HFF-Myc (cell line): ENCODE data around the gene CCDC38.
A peak's percentile ranks its signal among the peaks of the same experiment; 100 is the strongest.

Experiments used
- DNase-seq: peaks from one replicate; pipeline ENCODE4 v3.0.0-alpha.2; 2011; ENCODE audit warnings: low read depth; ENCODE audit errors: extremely low read depth
- H3K4me3 ChIP-seq: replicated peaks from 2 replicates; pipeline ENCODE4 v1.5.1; 2011; ENCODE audit warnings: low read depth, mild to moderate bottlenecking, control low read depth, low read length
- TF ChIP-seq, protein P1 (sequence below): IDR thresholded peaks from 2 replicates; pipeline ENCODE4 v1.5.1; 2012; ENCODE audit warnings: mild to moderate bottlenecking, low read depth, low read length, control low read depth; ENCODE audit errors: missing control alignments

CCDC38 gene

DNA sequence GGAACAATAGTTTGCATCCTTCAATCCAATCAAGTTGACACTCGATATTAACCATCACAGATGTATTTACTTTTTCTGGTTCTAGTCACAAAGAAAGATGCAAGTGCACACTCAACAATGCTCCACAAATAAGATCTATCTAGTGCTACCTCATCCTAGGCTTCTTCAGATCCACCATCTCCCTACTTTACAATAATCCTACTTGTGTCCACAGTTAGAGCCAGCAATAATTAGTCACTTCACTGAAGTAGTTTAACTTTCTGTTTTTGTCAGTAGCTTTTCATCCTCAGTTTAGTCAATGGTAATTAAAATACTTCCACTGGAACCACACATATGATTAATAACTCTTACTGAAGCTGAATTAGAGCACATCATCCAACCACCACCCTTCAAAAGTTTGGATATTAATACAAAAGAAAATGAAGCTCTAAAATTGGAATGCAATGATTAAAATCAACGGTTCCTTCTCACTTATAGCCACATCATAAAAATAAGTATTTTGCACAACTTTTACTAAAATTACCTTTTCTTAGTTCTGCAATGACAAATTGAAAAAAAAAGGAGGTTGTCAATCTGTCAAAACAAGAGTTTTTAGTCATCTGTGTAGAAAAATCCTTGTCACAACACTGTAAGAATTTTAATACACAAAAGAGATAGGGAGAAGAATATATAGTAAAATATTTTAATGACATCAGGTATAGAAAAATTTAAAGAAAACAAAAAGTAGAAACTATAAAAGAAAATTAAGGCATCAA, 111.9 kb downstream of the CCDC38 start:
- no peak overlapping the region for H3K4me3 ChIP-seq
- TF ChIP-seq, protein P1, sequence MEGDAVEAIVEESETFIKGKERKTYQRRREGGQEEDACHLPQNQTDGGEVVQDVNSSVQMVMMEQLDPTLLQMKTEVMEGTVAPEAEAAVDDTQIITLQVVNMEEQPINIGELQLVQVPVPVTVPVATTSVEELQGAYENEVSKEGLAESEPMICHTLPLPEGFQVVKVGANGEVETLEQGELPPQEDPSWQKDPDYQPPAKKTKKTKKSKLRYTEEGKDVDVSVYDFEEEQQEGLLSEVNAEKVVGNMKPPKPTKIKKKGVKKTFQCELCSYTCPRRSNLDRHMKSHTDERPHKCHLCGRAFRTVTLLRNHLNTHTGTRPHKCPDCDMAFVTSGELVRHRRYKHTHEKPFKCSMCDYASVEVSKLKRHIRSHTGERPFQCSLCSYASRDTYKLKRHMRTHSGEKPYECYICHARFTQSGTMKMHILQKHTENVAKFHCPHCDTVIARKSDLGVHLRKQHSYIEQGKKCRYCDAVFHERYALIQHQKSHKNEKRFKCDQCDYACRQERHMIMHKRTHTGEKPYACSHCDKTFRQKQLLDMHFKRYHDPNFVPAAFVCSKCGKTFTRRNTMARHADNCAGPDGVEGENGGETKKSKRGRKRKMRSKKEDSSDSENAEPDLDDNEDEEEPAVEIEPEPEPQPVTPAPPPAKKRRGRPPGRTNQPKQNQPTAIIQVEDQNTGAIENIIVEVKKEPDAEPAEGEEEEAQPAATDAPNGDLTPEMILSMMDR = no peak
- DNase-seq = no peak

DNA sequence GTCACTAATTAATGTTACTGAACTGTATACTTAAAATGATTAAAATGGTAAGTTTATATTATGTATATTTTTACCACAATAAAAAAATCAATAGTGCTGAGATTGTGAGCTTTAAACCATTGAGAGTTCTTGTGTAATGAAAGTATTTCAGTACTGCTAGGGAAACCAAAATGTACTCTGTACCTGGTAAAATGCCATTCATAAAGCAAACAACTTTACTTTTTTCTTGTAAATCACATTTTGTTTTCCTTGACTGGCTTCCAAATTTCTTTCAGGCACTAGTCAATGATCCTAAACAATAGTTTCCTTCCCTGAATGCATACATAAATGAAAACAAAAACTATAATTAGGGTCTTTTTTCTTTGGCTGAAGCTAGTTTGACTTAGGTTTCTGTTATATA, 113.0 kb downstream of the CCDC38 start:
- TF ChIP-seq, protein P1 = no peak
- no peak overlapping the region for H3K4me3 ChIP-seq
- DNase-seq = no peak

DNA sequence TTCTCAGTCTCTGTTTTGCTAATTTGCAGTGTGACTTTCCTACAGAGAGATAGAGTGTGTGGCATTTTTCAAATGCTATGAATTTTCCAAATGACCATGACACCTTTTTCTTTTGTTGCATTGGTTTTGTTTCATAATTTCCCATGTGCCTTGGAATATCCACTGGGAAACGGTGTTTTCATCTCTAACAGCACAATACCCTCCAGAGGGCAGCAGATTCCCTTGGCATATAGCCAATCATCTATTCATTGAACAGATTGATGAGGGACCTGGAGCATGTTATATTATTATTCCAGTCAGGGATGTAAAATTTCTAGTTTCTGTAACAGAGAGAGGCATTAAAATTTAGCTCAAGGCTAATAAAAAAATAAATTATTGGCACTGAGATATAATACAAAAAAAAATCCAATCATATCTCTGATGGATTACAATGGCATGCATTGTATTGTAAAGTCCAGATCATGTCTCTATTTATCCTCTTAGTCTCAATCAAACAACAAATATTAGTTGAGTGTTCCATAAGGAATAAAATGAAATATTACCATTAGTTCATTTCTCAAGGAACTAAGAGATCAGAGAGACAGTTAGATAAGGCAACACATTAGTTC, 122.2 kb downstream of the CCDC38 start:
- no peak overlapping the region for H3K4me3 ChIP-seq
- peak; percentile 20 for DNase-seq
- TF ChIP-seq, protein P1 = peak; percentile 57
